NCI-H2107 treated with DMSO at 0.1 percent for 48 hours (cell line): ENCODE data around the gene ABL1.

Experiments
- DNase-seq: peaks from one replicate; lab custom pipeline; 2025; ENCODE audit not compliant: unreplicated experiment; lab: John Stamatoyannopoulos, UW

The ABL1 gene

GRCh38 chr9:130888146-130888885 lies 53.3 kb downstream of the ABL1 start:
- no peak for DNase-seq

- DNase-seq: no peak
Measured at GRCh38 chr9:130890124-130890523, 55.1 kb downstream of the ABL1 start.

- no peak for DNase-seq
Measured at GRCh38 chr9:130890870-130891687, 56.0 kb downstream of the ABL1 start.

GRCh38 chr9:130891688-130892476 lies 56.8 kb downstream of the ABL1 start:
- no peak for DNase-seq

GRCh38 chr9:130892477-130893304 lies 57.6 kb downstream of the ABL1 start:
- no peak for DNase-seq

GRCh38 chr9:130893341-130894101 lies 58.5 kb downstream of the ABL1 start:
- DNase-seq: no peak

GRCh38 chr9:130894546-130894945 lies 59.5 kb downstream of the ABL1 start:
- DNase-seq: no peak

- no peak for DNase-seq
Measured at GRCh38 chr9:130895038-130895437, 60.0 kb downstream of the ABL1 start.

- no peak for DNase-seq
Measured at GRCh38 chr9:130895481-130896232, 60.6 kb downstream of the ABL1 start.

- DNase-seq: no peak
Measured at GRCh38 chr9:130896233-130897014, 61.4 kb downstream of the ABL1 start, which contains the start of gene QRFP. TSS of gene QRFP (minus strand) at chr9:130896812. CDS start at chr9:130893838, 2,974 bp downstream.

GRCh38 chr9:130897105-130897751 lies 62.2 kb downstream of the ABL1 start:
- DNase-seq: no peak

GRCh38 chr9:130897848-130898551 lies 62.9 kb downstream of the ABL1 start:
- DNase-seq: no peak

GRCh38 chr9:130898552-130898852 lies 63.4 kb downstream of the ABL1 start:
- DNase-seq: no peak

- DNase-seq: no peak
Measured at GRCh38 chr9:130899051-130899748, 64.1 kb downstream of the ABL1 start.

- no peak for DNase-seq
Measured at GRCh38 chr9:130900701-130901497, 65.8 kb downstream of the ABL1 start.
